GOT3 (cell line): ENCODE results near the gene MOGAT3.
A peak's percentile ranks its signal among the peaks of the same experiment; 100 is the strongest.

Experiments used
- DNase-seq: peaks from one replicate; lab custom pipeline; 2025; ENCODE audit warnings: mixed read lengths; lab: John Stamatoyannopoulos, UW

Gene MOGAT3

DNA sequence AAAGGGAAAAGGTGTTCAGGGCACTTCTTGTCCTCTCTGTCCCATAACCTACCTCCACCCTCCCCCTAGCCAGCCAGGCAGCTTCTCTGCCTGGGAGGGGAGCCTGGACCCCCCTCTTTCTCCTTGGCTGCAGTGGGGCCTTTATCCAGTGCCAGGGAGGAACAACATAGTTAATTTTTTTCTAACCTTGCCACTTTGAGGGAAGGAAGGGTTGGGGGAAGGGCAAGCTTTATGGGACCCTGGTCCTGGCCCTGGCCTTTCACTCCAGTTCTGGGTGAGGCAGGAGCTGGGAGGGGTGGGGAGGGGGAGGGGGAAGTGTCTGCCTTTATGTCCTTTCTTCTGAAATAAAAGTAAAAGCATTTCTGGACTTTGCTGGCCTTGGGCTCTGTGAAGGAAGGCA lies 39.9 kb downstream of the MOGAT3 start:
- DNase-seq = no peak

- DNase-seq = no peak
Measured at GRCh38 chr7:101159696-101160674, 40.9 kb downstream of the MOGAT3 start.

DNA sequence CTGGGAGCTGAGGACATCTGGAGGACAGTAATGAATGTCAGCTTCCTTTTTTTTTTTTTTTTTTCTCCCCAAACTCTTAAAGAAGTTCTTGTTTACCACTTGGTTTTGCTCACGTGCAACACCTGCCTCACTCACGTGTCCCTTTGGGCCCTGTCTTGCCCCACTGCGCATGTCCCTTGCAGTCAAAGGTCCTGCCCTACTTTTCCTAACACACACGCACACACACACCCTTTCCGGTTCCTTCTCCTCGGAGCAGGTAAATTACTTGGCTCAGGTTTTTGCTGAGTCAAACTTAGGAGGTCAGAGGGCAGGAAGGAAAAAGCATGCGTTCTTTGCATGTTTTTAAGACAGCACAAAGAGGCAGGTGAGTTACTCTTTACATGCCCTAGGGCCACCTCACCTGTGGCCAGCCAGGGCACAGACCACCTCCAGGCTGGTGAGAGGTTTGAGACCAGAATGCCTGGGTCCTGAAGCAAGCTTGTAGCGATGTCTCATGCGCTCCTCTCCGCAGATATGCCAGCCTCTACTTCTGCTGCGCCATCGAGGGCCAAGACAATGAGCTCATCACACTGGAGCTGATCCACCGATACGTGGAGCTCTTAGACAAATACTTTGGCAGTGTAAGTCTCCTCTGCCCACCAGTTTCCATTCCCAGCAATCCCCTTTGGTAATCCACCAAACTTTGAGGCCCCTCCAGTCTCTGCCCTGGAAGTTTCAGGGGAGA lies 43.8 kb downstream of the MOGAT3 start:
- no peak for DNase-seq

- DNase-seq = no peak
Measured at GRCh38 chr7:101156277-101156676, 44.6 kb downstream of the MOGAT3 start.

- no peak for DNase-seq
Measured at GRCh38 chr7:101155303-101155702, 45.5 kb downstream of the MOGAT3 start.

GRCh38 chr7:101154693-101155102 lies 46.1 kb downstream of the MOGAT3 start:
- DNase-seq = no peak

- peak; percentile 76 for DNase-seq
Measured at GRCh38 chr7:101153969-101154692, 46.7 kb downstream of the MOGAT3 start, which contains the start of gene AP1S1. TSS of gene AP1S1 (plus strand) at chr7:101154476. CDS start at chr7:101154515, 39 bp downstream.

DNA sequence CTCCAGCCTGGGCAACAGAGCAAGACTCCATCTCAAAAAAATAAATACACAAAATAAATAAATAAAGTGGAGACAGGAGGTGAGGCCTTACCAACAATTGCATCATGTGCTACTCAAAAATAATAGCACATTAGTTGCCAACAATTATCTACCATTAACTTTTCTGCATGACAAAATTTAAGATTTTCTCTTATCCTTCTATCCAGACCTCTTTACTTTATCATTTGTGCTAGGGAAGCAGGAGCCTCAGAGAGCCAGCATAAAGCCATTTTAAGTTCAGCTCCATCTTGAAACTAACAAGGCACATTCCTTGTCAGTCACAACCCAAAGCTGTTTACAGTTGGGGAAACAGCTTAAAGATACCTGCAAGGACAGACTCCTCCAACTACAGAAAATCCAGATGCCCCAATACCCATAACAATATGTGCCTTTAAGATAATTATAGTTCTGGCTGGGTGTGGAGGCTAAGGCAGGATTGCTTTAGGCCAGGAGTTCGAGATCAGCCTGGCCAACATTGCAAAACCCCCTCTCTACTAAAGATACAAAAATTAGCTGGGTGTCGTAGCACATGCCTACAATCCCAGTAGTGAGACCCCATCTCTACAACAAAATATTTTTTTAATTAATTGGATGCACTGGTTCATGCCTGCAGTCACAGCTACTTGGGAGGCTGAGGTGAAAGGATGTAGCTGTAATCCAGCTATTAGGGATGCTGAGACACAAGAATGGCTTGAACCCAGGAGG lies 48.8 kb downstream of the MOGAT3 start:
- DNase-seq = no peak
